IMR-90 (cell line): ENCODE results near the gene NATD1. TPM values are rescaled to one million over a fixed set of nuclear protein-coding genes. Genes with fewer than 3 reads are reported as not detected.

Experiments used
- ATAC-seq: fragments of 200-7000 bp; cut with Tn5 transposase; 2 replicates; pipeline ENCODE4 v1.9.1; 2020; ENCODE audit warnings: low read depth, mild to moderate bottlenecking, moderate library complexity
- BruUV-seq: library from RNA; stranded (reverse); fragments of 400-500 nt; replicated peaks from 2 replicates; lab custom pipeline; 2021; lab: Mats Ljungman, UMichigan
- CTCF ChIA-PET: fragments of 300-600 bp; formaldehyde crosslinking; extraction: SDS; loops from one replicate; lab custom pipeline; 2021; ENCODE audit warnings: antibody characterized with exemption; lab: Yijun Ruan, JAX
- POLR2A ChIA-PET: fragments of 300-600 bp; sonication (Branson Sonifier 250); formaldehyde crosslinking; loops from one replicate; lab custom pipeline; 2022; ENCODE audit warnings: antibody characterized with exemption; ENCODE audit not compliant: unreplicated experiment; lab: Charles Lee
- DNase-seq: peaks from one replicate; pipeline ENCODE4 v3.0.0; 2013
- H2AFZ ChIP-seq: replicated peaks from 2 replicates; pipeline ENCODE3; 2013; ENCODE audit warnings: low read length, mild to moderate bottlenecking; ENCODE audit not compliant: poor library complexity
- H2AK5ac ChIP-seq: 2 replicates; pipeline ENCODE4 v1.6.1; 2013; ENCODE audit warnings: low read depth, low read length, inconsistent platforms
- H2AK9ac ChIP-seq: replicated peaks from 2 replicates; pipeline ENCODE3; 2013; ENCODE audit warnings: mild to moderate bottlenecking, low read depth, low read length, moderate library complexity; ENCODE audit not compliant: poor library complexity
- H2BK120ac ChIP-seq: 2 replicates; pipeline ENCODE4 v1.6.1; 2013; ENCODE audit warnings: low read depth, low read length, inconsistent platforms
- H2BK15ac ChIP-seq: 3 replicates; pipeline ENCODE4 v1.6.1; 2013; ENCODE audit warnings: low read depth, low read length, inconsistent platforms
- H2BK20ac ChIP-seq: 2 replicates; pipeline ENCODE4 v1.6.1; 2013; ENCODE audit warnings: low read depth, mild to moderate bottlenecking, inconsistent platforms, low read length, moderate library complexity
- H2BK5ac ChIP-seq: 2 replicates; pipeline ENCODE4 v1.6.1; 2013; ENCODE audit warnings: mild to moderate bottlenecking, low read depth, low read length, inconsistent platforms; ENCODE audit not compliant: poor library complexity, severe bottlenecking
- H3K14ac ChIP-seq: replicated peaks from 2 replicates; pipeline ENCODE4 v1.6.1; 2013; ENCODE audit warnings: low read depth, low read length, inconsistent platforms
- H3K18ac ChIP-seq: 2 replicates; pipeline ENCODE4 v1.6.1; 2013; ENCODE audit warnings: low read depth, low read length, control low read depth
- H3K23ac ChIP-seq: 2 replicates; pipeline ENCODE4 v1.6.1; 2013; ENCODE audit warnings: low read depth, low read length, inconsistent platforms
- H3K27ac ChIP-seq: 2 replicates; pipeline ENCODE4 v1.5.1; 2013; ENCODE audit warnings: mild to moderate bottlenecking, control low read depth, low read length; ENCODE audit not compliant: insufficient read depth
- H3K27me3 ChIP-seq: 2 replicates; pipeline ENCODE4 v1.6.1; 2013; ENCODE audit warnings: low read length; ENCODE audit not compliant: control insufficient read depth, insufficient read depth
- H3K36me3 ChIP-seq: 2 replicates; pipeline ENCODE4 v1.6.1; 2013; ENCODE audit warnings: low read length, mixed read lengths; ENCODE audit not compliant: control insufficient read depth, insufficient read depth
- H3K4ac ChIP-seq: 2 replicates; pipeline ENCODE4 v1.6.1; 2013; ENCODE audit warnings: low read depth, low read length, inconsistent platforms
- H3K4me1 ChIP-seq: 2 replicates; pipeline ENCODE4 v1.6.1; 2013; ENCODE audit warnings: low read length, mixed read lengths; ENCODE audit not compliant: control insufficient read depth, insufficient read depth
- H3K4me2 ChIP-seq: 2 replicates; pipeline ENCODE4 v1.6.1; 2013; ENCODE audit warnings: low read depth, mild to moderate bottlenecking, control low read depth, low read length, moderate library complexity
- H3K4me3 ChIP-seq: 2 replicates; pipeline ENCODE4 v1.5.1; 2013; ENCODE audit warnings: low read depth, mild to moderate bottlenecking, control low read depth, low read length, moderate library complexity; ENCODE audit not compliant: insufficient read depth
- H3K56ac ChIP-seq: 2 replicates; pipeline ENCODE4 v1.6.1; 2013; ENCODE audit warnings: low read length, inconsistent platforms; ENCODE audit not compliant: insufficient read depth; ENCODE audit errors: extremely low read depth
- H3K79me1 ChIP-seq, 2 experiments: 2 replicates each; pipeline ENCODE4 v1.6.1; 2013; ENCODE audit warnings: low read length in 2 of 2, inconsistent platforms in 1 of 2, low read depth in 1 of 2
- H3K9ac ChIP-seq: 2 replicates; pipeline ENCODE4 v1.6.1; 2013; ENCODE audit warnings: low read depth, low read length, control low read depth
- H3K9me1 ChIP-seq: 2 replicates; pipeline ENCODE4 v1.6.1; 2013; ENCODE audit warnings: low read length, inconsistent platforms; ENCODE audit not compliant: insufficient read depth
- H3K9me3 ChIP-seq: 2 replicates; pipeline ENCODE4 v1.6.1; 2013; ENCODE audit warnings: low read length; ENCODE audit not compliant: control insufficient read depth, insufficient read depth
- H4K20me1 ChIP-seq: 2 replicates; pipeline ENCODE4 v1.6.1; 2013; ENCODE audit warnings: low read length, inconsistent platforms; ENCODE audit not compliant: insufficient read depth
- H4K5ac ChIP-seq: 2 replicates; pipeline ENCODE4 v1.6.1; 2013; ENCODE audit warnings: mild to moderate bottlenecking, low read depth, low read length, control low read depth
- H4K8ac ChIP-seq, 2 experiments: 2 replicates each; pipeline ENCODE4 v1.6.1; 2013; ENCODE audit warnings: low read depth in 2 of 2, low read length in 2 of 2, control low read depth in 1 of 2, inconsistent platforms in 1 of 2
- H4K91ac ChIP-seq: 2 replicates; pipeline ENCODE4 v1.6.1; 2013; ENCODE audit warnings: low read depth, low read length, inconsistent platforms; ENCODE audit not compliant: insufficient read depth
- BHLHE40 ChIP-seq: fragments of 150-350 bp; IDR thresholded peaks from 2 replicates; pipeline ENCODE4 v1.6.1; 2016; ENCODE audit warnings: mild to moderate bottlenecking, low read depth, low read length
- CEBPB ChIP-seq: IDR thresholded peaks from 2 replicates; pipeline ENCODE4 v1.6.1; 2012; ENCODE audit warnings: low read depth, low read length, improper control_type of control experiment
- FOS ChIP-seq: fragments of 150-350 bp; IDR thresholded peaks from 2 replicates; pipeline ENCODE4 v1.6.1; 2016; ENCODE audit warnings: low read depth, low read length
- MAFK ChIP-seq: IDR thresholded peaks from 2 replicates; pipeline ENCODE4 v1.6.1; 2012; ENCODE audit warnings: low read depth, low read length, improper control_type of control experiment
- MAZ ChIP-seq: IDR thresholded peaks from 2 replicates; pipeline ENCODE4 v1.6.1; 2012; ENCODE audit warnings: low read depth, mild to moderate bottlenecking, low read length, improper control_type of control experiment, moderate library complexity, borderline replicate concordance
- MXI1 ChIP-seq: IDR thresholded peaks from 2 replicates; pipeline ENCODE4 v1.6.1; 2012; ENCODE audit warnings: low read depth, mild to moderate bottlenecking, low read length, moderate library complexity, borderline replicate concordance
- NFE2L2 ChIP-seq: fragments of 150-350 bp; IDR thresholded peaks from 2 replicates; pipeline ENCODE4 v1.6.1; 2016; ENCODE audit warnings: low read depth, mild to moderate bottlenecking, low read length
- POLR2A ChIP-seq: IDR thresholded peaks from 2 replicates; pipeline ENCODE4 v1.6.1; 2012; ENCODE audit warnings: mild to moderate bottlenecking, low read depth, low read length
- RAD21 ChIP-seq: IDR thresholded peaks from 2 replicates; pipeline ENCODE4 v1.6.1; 2012; ENCODE audit warnings: low read length, improper control_type of control experiment
- RFX5 ChIP-seq: IDR thresholded peaks from 2 replicates; pipeline ENCODE4 v1.8.0; 2012; ENCODE audit warnings: low read depth, mild to moderate bottlenecking, low read length, moderate library complexity
- SMC3 ChIP-seq: fragments of 150-350 bp; IDR thresholded peaks from 2 replicates; pipeline ENCODE4 v1.6.1; 2016; ENCODE audit warnings: low read depth, mild to moderate bottlenecking, antibody characterized with exemption, low read length, moderate library complexity
- USF2 ChIP-seq: fragments of 150-350 bp; IDR thresholded peaks from 2 replicates; pipeline ENCODE4 v1.6.1; 2017; ENCODE audit warnings: mild to moderate bottlenecking, antibody characterized with exemption, low read length, low read depth
- WGBS, 2 experiments: methylation state at CpG; one replicate each; pipeline versions ENCODE4 v1.1.5 to v1.1.7; 2013; ENCODE audit warnings: missing lambda C conversion rate in 2 of 2; ENCODE audit not compliant: insufficient read length in 1 of 2; ENCODE audit errors: extremely low coverage in 2 of 2; 5-methylcytosine and 5-hydroxymethylcytosine counted together
- dilution Hi-C: fragments of 300-500 bp; cut with HindIII; formaldehyde crosslinking; loops from one replicate; pipeline ENCODE4 v1.14.3; 2018; ENCODE audit warnings: low sequenced_read_pairs; ENCODE audit not compliant: unreplicated experiment
- in situ Hi-C: fragments of 300-500 bp; cut with MboI; formaldehyde crosslinking; loops from 3 replicates; pipeline ENCODE4 v1.14.3; 2019; ENCODE audit warnings: low sequenced_read_pairs, inconsistent platforms, mixed read lengths
- intact Hi-C: fragments of 100-400 bp; cut with micrococcal nuclease; formaldehyde crosslinking; loops from 2 replicates; pipeline ENCODE4 v1.10.0; 2022
- polyA plus RNA-seq, 3 experiments: library from polyadenylated mRNA; depleted of rRNA; stranded (reverse); fragments of >200 nt; gene quantifications; 2 replicates each; pipeline ENCODE4 v1.2.3, GENCODE V29; 2012; ENCODE audit warnings: low replicate concordance in 1 of 3
- total RNA-seq: library from RNA; depleted of rRNA; stranded (reverse); fragments of >200 nt; gene quantifications from 2 replicates; pipeline ENCODE4 v1.2.3, GENCODE V29; 2012
- TF ChIP-seq, protein P1 (sequence below): fragments of 150-350 bp; IDR thresholded peaks from 2 replicates; pipeline ENCODE4 v1.6.1; 2016; ENCODE audit warnings: low read depth, mild to moderate bottlenecking, low read length, moderate library complexity, borderline replicate concordance

The NATD1 gene
- total and polyA plus RNA-seq, 2 of the 4 experiments (the other 2 are of a cell fraction): 0.90 to 4.3 TPM

- dilution Hi-C loops: no loop called here
- ATAC-seq (0 out of 2 replicates have a peak, but pooled peaks have one; percentile 2), DNase-seq (no peak)
- H3K18ac ChIP-seq: peak overlapping the region; percentile 73; the same call in 1 of the 2 replicates
- peak overlapping the region; percentile 66 to 91; a peak in 3 of 4 replicates for H4K8ac ChIP-seq
- H2BK5ac ChIP-seq: no peak overlapping the region
- H3K9ac ChIP-seq: peak overlapping the region; percentile 63
- TF ChIP-seq CEBPB (no peak), USF2 (no peak), POLR2A (no peak), FOS (no peak), RAD21 (no peak), MAFK (no peak), MXI1 (no peak), SMC3 (no peak), BHLHE40 (no peak), NFE2L2 (no peak), RFX5 (no peak), MAZ (no peak)
- TF ChIP-seq, protein P1, sequence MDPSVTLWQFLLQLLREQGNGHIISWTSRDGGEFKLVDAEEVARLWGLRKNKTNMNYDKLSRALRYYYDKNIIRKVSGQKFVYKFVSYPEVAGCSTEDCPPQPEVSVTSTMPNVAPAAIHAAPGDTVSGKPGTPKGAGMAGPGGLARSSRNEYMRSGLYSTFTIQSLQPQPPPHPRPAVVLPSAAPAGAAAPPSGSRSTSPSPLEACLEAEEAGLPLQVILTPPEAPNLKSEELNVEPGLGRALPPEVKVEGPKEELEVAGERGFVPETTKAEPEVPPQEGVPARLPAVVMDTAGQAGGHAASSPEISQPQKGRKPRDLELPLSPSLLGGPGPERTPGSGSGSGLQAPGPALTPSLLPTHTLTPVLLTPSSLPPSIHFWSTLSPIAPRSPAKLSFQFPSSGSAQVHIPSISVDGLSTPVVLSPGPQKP: no peak
- peak overlapping the region; percentile 70 for H4K5ac ChIP-seq
- no peak overlapping the region for H2BK15ac ChIP-seq
- H3K14ac ChIP-seq: peak overlapping the region; percentile 0; the same call in 1 of the 2 replicates
- in situ Hi-C loops: no loop called here
- H3K9me3 ChIP-seq: no peaks in the 10 kb centered on the region
- peak overlapping the region; percentile 77 for H2AK9ac ChIP-seq
- 50% methylated on average over 12 of the region's 15 CpGs; no CpG with 5 or more reads in 1 of the 2 experiments for WGBS, 2 experiments
- H4K91ac ChIP-seq: peak overlapping the region; percentile 2; the same call in 1 of the 2 replicates
- H2BK120ac ChIP-seq: peak overlapping the region; percentile 28; the same call in 1 of the 2 replicates
- H2AFZ ChIP-seq: peak overlapping the region; percentile 84
- peak overlapping the region; percentile 50 for H3K4me3 ChIP-seq
- H3K56ac ChIP-seq: no peak overlapping the region
- peak overlapping the region; percentile 73 for H3K4me2 ChIP-seq
- no peak overlapping the region; the same call in 1 of the 2 replicates for H2AK5ac ChIP-seq
- H3K4me1 ChIP-seq: peaks cover 8% of the 10 kb centered on the region
- H4K20me1 ChIP-seq: peaks cover 4% of the 10 kb centered on the region; the same call in 1 of the 2 replicates
- POLR2A ChIA-PET: no interaction called here
- CTCF ChIA-PET: interaction anchor here (1.4 kb wide), 1 partner anchor 26 kb away, joined by 4 read pairs; no protein-coding TSS in a partner anchor
- no peaks in the 10 kb centered on the region for H3K36me3 ChIP-seq
- H3K23ac ChIP-seq: peak overlapping the region; percentile 1; the same call in 1 of the 2 replicates
- no peaks in the 10 kb centered on the region; the same call in 1 of the 2 replicates for H3K9me1 ChIP-seq
- H3K27ac ChIP-seq: peak overlapping the region; percentile 21; the same call in 1 of the 2 replicates
- intact Hi-C loops: loop anchor here (5.0 kb wide), 1 partner anchor 127 kb away; the partner anchor contains the start of gene DHRS7B
- peak overlapping the region; percentile 44; the same call in 1 of the 2 replicates for H3K4ac ChIP-seq
- no peaks in the 10 kb centered on the region for H3K27me3 ChIP-seq
- no TSS peak for BruUV-seq
- H3K79me1 ChIP-seq: peaks cover 4 to 17% of the 10 kb centered on the region in 2 experiments
- H2BK20ac ChIP-seq: no peak overlapping the region
Observed at GRCh38 chr17:21253646-21254441, 634 bp upstream of the NATD1 start.
